GM19395 (cell line): Measurements from ENCODE around the gene ARHGAP4.

Experiments used
- ATAC-seq: cut with Tn5 transposase; IDR thresholded peaks from one replicate; pipeline ENCODE4 v1.9.1; 2021; ENCODE audit warnings: mild to moderate bottlenecking, moderate library complexity; ENCODE audit not compliant: unreplicated experiment

ARHGAP4 gene

GRCh38 chrX:153964105-153964504 lies 38.0 kb upstream of the ARHGAP4 start:
- ATAC-seq, result no peak

- no peak for ATAC-seq
Observed at GRCh38 chrX:153963546-153963945, 37.5 kb upstream of the ARHGAP4 start.

GRCh38 chrX:153961292-153961691 lies 35.2 kb upstream of the ARHGAP4 start:
- no peak for ATAC-seq

- no peak for ATAC-seq
Observed at GRCh38 chrX:153960786-153961185, 34.7 kb upstream of the ARHGAP4 start.

- ATAC-seq, result no peak
Observed at GRCh38 chrX:153960077-153960476, 34.0 kb upstream of the ARHGAP4 start.

GRCh38 chrX:153959649-153960048 lies 33.6 kb upstream of the ARHGAP4 start:
- ATAC-seq, result no peak

GRCh38 chrX:153958605-153959004 lies 32.5 kb upstream of the ARHGAP4 start:
- ATAC-seq, result no peak

GRCh38 chrX:153957224-153957623 lies 31.2 kb upstream of the ARHGAP4 start:
- ATAC-seq, result no peak

GRCh38 chrX:153956044-153956907 lies 30.2 kb upstream of the ARHGAP4 start:
- ATAC-seq, result no peak

- ATAC-seq, result no peak
Observed at GRCh38 chrX:153955228-153955732, 29.2 kb upstream of the ARHGAP4 start.

GRCh38 chrX:153954558-153955227 lies 28.6 kb upstream of the ARHGAP4 start:
- no peak for ATAC-seq

- no peak for ATAC-seq
Observed at GRCh38 chrX:153953892-153954557, 28.0 kb upstream of the ARHGAP4 start.

- ATAC-seq, result peak; percentile 68
Observed at GRCh38 chrX:153953342-153953830, 27.3 kb upstream of the ARHGAP4 start.

- ATAC-seq, result no peak
Observed at GRCh38 chrX:153952373-153953026, 26.4 kb upstream of the ARHGAP4 start.

- no peak for ATAC-seq
Observed at GRCh38 chrX:153951683-153952372, 25.8 kb upstream of the ARHGAP4 start.

- ATAC-seq, result no peak
Observed at GRCh38 chrX:153950127-153950526, 24.1 kb upstream of the ARHGAP4 start.

- ATAC-seq, result no peak
Observed at GRCh38 chrX:153948847-153949805, 23.1 kb upstream of the ARHGAP4 start.

- no peak for ATAC-seq
Observed at GRCh38 chrX:153948002-153948466, 22.0 kb upstream of the ARHGAP4 start.
